Keratinocyte (primary cell): ENCODE measurements around the gene CD3E. TPM values are rescaled to one million over a fixed set of nuclear protein-coding genes. Genes with fewer than 3 reads are reported as not detected.

ENCODE experiments used
- DNase-seq: peaks from one replicate; pipeline ENCODE4 v3.0.0-alpha.2; 2011; ENCODE audit warnings: low read depth, missing footprints, low spot score
- FAIRE-seq: peaks from 2 replicates; lab custom pipeline; 2011; peaks lifted over from hg19 to GRCh38; lab: Jason Lieb, UNC
- H2AFZ ChIP-seq: 2 replicates; pipeline ENCODE4 v1.6.0; 2012; ENCODE audit warnings: low read length, control low read depth, inconsistent platforms; ENCODE audit not compliant: control insufficient read depth
- H3K27ac ChIP-seq: 2 replicates; pipeline ENCODE4 v1.5.1; 2011; ENCODE audit warnings: low read length; ENCODE audit not compliant: control insufficient read depth, insufficient read depth
- H3K27me3 ChIP-seq: 3 replicates; pipeline ENCODE4 v1.6.0; 2011; ENCODE audit warnings: low read length; ENCODE audit not compliant: control insufficient read depth, insufficient read depth; ENCODE audit errors: extremely low read depth
- H3K36me3 ChIP-seq, 2 experiments: 2 replicates in 1 of 2; 3 replicates in 1 of 2; pipeline ENCODE4 v1.5.1; 2011; ENCODE audit warnings: low read length in 2 of 2, mild to moderate bottlenecking in 1 of 2; ENCODE audit not compliant: control insufficient read depth in 2 of 2, insufficient read depth in 2 of 2; ENCODE audit errors: extremely low read depth in 1 of 2
- H3K4me1 ChIP-seq: 3 replicates; pipeline ENCODE4 v1.5.1; 2011; ENCODE audit warnings: low read length; ENCODE audit not compliant: control insufficient read depth, insufficient read depth; ENCODE audit errors: extremely low read depth
- H3K4me2 ChIP-seq: 3 replicates; pipeline ENCODE4 v1.6.0; 2011; ENCODE audit warnings: low read depth, low read length; ENCODE audit not compliant: control insufficient read depth, insufficient read depth; ENCODE audit errors: extremely low read depth
- H3K4me3 ChIP-seq, 3 experiments: fragments of 200-600 bp in 1 of 3; sonication (generic) in 1 of 3; 2 replicates in 2 of 3; 3 replicates in 1 of 3; pipeline ENCODE4 v1.5.1; 2011 to 2016; ENCODE audit warnings: low read length in 3 of 3, mild to moderate bottlenecking in 3 of 3, control low read depth in 2 of 3, inconsistent platforms in 1 of 3, low read depth in 1 of 3, mixed read lengths in 1 of 3, mixed run types in 1 of 3, moderate library complexity in 1 of 3; ENCODE audit not compliant: control insufficient read depth in 2 of 3, insufficient read depth in 2 of 3; ENCODE audit errors: extremely low read depth in 1 of 3
- H3K79me2 ChIP-seq: 2 replicates; pipeline ENCODE4 v1.6.0; 2012; ENCODE audit warnings: low read length; ENCODE audit not compliant: control insufficient read depth, insufficient read depth
- H3K9ac ChIP-seq: 3 replicates; pipeline ENCODE4 v1.6.0; 2011; ENCODE audit warnings: low read length; ENCODE audit not compliant: control insufficient read depth, insufficient read depth; ENCODE audit errors: extremely low read depth
- H3K9me1 ChIP-seq: 3 replicates; pipeline ENCODE4 v1.6.0; 2011; ENCODE audit warnings: low read length; ENCODE audit not compliant: control insufficient read depth, insufficient read depth; ENCODE audit errors: extremely low read depth
- H3K9me3 ChIP-seq: 2 replicates; pipeline ENCODE4 v1.5.1; 2012; ENCODE audit warnings: low read depth, low read length; ENCODE audit not compliant: control insufficient read depth
- H4K20me1 ChIP-seq: 3 replicates; pipeline ENCODE4 v1.6.0; 2011; ENCODE audit warnings: low read length; ENCODE audit not compliant: control insufficient read depth, insufficient read depth; ENCODE audit errors: extremely low read depth
- CTCF ChIP-seq, 3 experiments: IDR thresholded peaks in 1 of 3; conservative IDR thresholded peaks in 1 of 3; optimal IDR thresholded peaks in 1 of 3; 2 replicates in 2 of 3; 3 replicates in 1 of 3; pipeline versions ENCODE3 to v1.5.1; 2011; ENCODE audit warnings: low read length in 3 of 3, mild to moderate bottlenecking in 3 of 3, moderate library complexity in 2 of 3, control low read depth in 1 of 3, inconsistent platforms in 1 of 3; ENCODE audit not compliant: insufficient read depth in 2 of 3; ENCODE audit errors: extremely low read depth in 1 of 3
- EZH2 ChIP-seq: IDR thresholded peaks from one replicate; pipeline ENCODE4 v1.6.1; 2012; ENCODE audit warnings: inconsistent platforms, mild to moderate bottlenecking, low read length, moderate library complexity
- dilution Hi-C: fragments of 300-500 bp; cut with MboI; formaldehyde crosslinking; loops from one replicate; pipeline ENCODE4 v1.7.0; 2020; ENCODE audit warnings: low sequenced_read_pairs; ENCODE audit not compliant: extremely low pct_ligation_motif_present
- polyA plus RNA-seq, 5 experiments: library from polyadenylated mRNA; depleted of rRNA in 3 of 5; stranded (reverse) in 3 of 5; stranded (forward) in 1 of 5; unstranded in 1 of 5; fragments of >200 nt; gene quantifications; 1 replicate in 1 of 5; 2 replicates in 3 of 5; 3 replicates in 1 of 5; pipeline versions ENCODE4 v1.2.1 to v1.2.3, GENCODE V29; 2011 to 2012; ENCODE audit warnings: missing spikeins in 2 of 5, low read depth in 1 of 5, low replicate concordance in 1 of 5

CD3E gene
- polyA plus RNA-seq, 1 donor (not counting 4 experiments of a cell fraction or from before 2014, with no cell fraction given), result not detected

DNA sequence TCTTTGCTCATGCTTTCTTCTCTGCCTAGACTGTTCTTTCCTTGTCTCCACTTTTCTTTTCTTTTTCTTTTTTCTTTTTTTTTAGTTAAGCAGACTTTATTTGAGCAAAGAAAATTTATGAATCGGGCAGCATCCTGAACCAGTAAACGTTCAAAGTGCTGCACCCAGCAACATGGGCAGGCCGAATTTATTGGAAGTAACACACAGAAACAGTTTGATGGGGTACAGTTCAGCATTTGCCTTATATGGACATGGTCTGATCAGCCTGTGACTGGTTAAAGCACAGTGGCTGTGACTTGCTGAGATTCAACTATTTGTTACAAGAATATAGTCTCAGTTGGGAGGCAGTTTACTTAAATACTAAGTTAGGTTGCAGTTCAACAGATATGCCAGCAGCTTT is 16.0 kb downstream of the CD3E start:
- H3K4me1 ChIP-seq, result peaks cover 14% of the 10 kb centered on the region
- dilution Hi-C loops, result no loop called here
- no peak overlapping the region for H3K4me3 ChIP-seq
- peaks cover under 1% of the 10 kb centered on the region for H3K27me3 ChIP-seq
- no peaks in the 10 kb centered on the region for H3K79me2 ChIP-seq
- no peaks in the 10 kb centered on the region for H3K9me1 ChIP-seq
- DNase-seq, result no peak
- no peak overlapping the region for H3K27ac ChIP-seq
- H3K36me3 ChIP-seq, result no peaks in the 10 kb centered on the region
- H3K4me2 ChIP-seq, result no peak overlapping the region
- no peak overlapping the region for H2AFZ ChIP-seq
- no peak for FAIRE-seq
- H3K9me3 ChIP-seq, result no peaks in the 10 kb centered on the region
- TF ChIP-seq EZH2, result no peak
- no peak for TF ChIP-seq CTCF (optimal IDR thresholded peaks at IDR 0.05 in 1 of 3, IDR thresholded peaks at IDR 0.05 in 1 of 3, conservative IDR thresholded peaks at IDR 0.05 in 1 of 3; ENCODE audit: extremely low read depth in 1 of 3, insufficient read depth in 2 of 3, low read length in 3 of 3)
- H3K9ac ChIP-seq, result no peak overlapping the region
- no peaks in the 10 kb centered on the region for H4K20me1 ChIP-seq

DNA sequence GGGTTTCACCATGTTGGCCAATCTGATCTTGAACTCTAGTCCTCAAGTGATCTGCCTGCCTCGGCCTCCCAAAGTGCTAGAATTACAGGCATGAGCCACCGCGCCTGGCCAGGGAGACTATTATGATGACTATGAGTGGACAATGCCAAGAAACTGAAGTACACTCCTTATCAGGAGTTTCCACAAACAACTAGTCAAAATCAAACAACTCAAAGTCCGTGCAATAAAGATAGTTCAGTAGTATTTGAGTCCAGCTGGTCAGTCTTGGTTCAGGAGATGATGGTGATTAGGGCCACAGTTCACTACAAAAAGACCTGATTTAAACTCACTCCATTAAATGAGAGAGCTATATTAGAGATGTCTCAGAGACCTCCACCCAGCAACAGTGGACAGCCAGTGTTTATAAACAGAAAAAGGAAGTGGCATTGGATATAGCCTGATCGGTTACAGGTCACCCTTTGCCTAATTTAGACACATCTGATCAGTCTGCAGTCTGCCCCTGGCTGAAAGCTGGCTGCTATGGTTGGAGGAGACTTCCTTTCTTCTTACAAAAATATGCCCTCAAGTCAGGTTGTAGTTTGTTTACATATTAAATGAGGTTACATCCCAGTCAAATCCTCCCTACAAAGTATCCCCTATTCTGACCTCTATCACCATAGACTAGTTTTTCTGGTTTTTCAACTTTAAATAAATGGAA is 17.0 kb downstream of the CD3E start:
- dilution Hi-C loops, result no loop called here
- Histone ChIP-seq H2AFZ (no peak overlapping the region), H3K79me2 (no peaks in the 10 kb centered on the region), H3K9ac (no peak overlapping the region), H3K4me3 (no peak overlapping the region), H3K4me1 (peaks cover 8% of the 10 kb centered on the region), H3K27ac (no peak overlapping the region), H3K9me1 (no peaks in the 10 kb centered on the region), H3K4me2 (no peak overlapping the region), H4K20me1 (no peaks in the 10 kb centered on the region), H3K27me3 (no peaks in the 10 kb centered on the region), H3K36me3 (no peaks in the 10 kb centered on the region), H3K9me3 (no peaks in the 10 kb centered on the region)
- no peak for DNase-seq
- FAIRE-seq, result no peak
- TF ChIP-seq CTCF (optimal IDR thresholded peaks at IDR 0.05 in 1 of 3, IDR thresholded peaks at IDR 0.05 in 1 of 3, conservative IDR thresholded peaks at IDR 0.05 in 1 of 3; ENCODE audit: extremely low read depth in 1 of 3, insufficient read depth in 2 of 3, low read length in 3 of 3) (no peak), EZH2 (no peak)
